IMR-90 (cell line): ENCODE data around the gene SNX5. TPM values are rescaled to one million over a fixed set of nuclear protein-coding genes. Genes with fewer than 3 reads are reported as not detected.
A peak's percentile ranks its signal among the peaks of the same experiment; 100 is the strongest.

Experiments used
- ATAC-seq: fragments of 200-7000 bp; cut with Tn5 transposase; 2 replicates; pipeline ENCODE4 v1.9.1; 2020; ENCODE audit warnings: low read depth, mild to moderate bottlenecking, moderate library complexity
- BruUV-seq: library from RNA; stranded (reverse); fragments of 400-500 nt; replicated peaks from 2 replicates; lab custom pipeline; 2021; lab: Mats Ljungman, UMichigan
- CTCF ChIA-PET: fragments of 300-600 bp; formaldehyde crosslinking; extraction: SDS; loops from one replicate; lab custom pipeline; 2021; ENCODE audit warnings: antibody characterized with exemption; lab: Yijun Ruan, JAX
- POLR2A ChIA-PET: fragments of 300-600 bp; sonication (Branson Sonifier 250); formaldehyde crosslinking; loops from one replicate; lab custom pipeline; 2022; ENCODE audit warnings: antibody characterized with exemption; ENCODE audit not compliant: unreplicated experiment; lab: Charles Lee
- DNase-seq: peaks from one replicate; pipeline ENCODE4 v3.0.0; 2013
- H2AFZ ChIP-seq: replicated peaks from 2 replicates; pipeline ENCODE3; 2013; ENCODE audit warnings: low read length, mild to moderate bottlenecking; ENCODE audit not compliant: poor library complexity
- H2AK5ac ChIP-seq: 2 replicates; pipeline ENCODE4 v1.6.1; 2013; ENCODE audit warnings: low read depth, low read length, inconsistent platforms
- H2AK9ac ChIP-seq: replicated peaks from 2 replicates; pipeline ENCODE3; 2013; ENCODE audit warnings: mild to moderate bottlenecking, low read depth, low read length, moderate library complexity; ENCODE audit not compliant: poor library complexity
- H2BK120ac ChIP-seq: 2 replicates; pipeline ENCODE4 v1.6.1; 2013; ENCODE audit warnings: low read depth, low read length, inconsistent platforms
- H2BK15ac ChIP-seq: 3 replicates; pipeline ENCODE4 v1.6.1; 2013; ENCODE audit warnings: low read depth, low read length, inconsistent platforms
- H2BK20ac ChIP-seq: 2 replicates; pipeline ENCODE4 v1.6.1; 2013; ENCODE audit warnings: low read depth, mild to moderate bottlenecking, inconsistent platforms, low read length, moderate library complexity
- H2BK5ac ChIP-seq: 2 replicates; pipeline ENCODE4 v1.6.1; 2013; ENCODE audit warnings: mild to moderate bottlenecking, low read depth, low read length, inconsistent platforms; ENCODE audit not compliant: poor library complexity, severe bottlenecking
- H3K14ac ChIP-seq: replicated peaks from 2 replicates; pipeline ENCODE4 v1.6.1; 2013; ENCODE audit warnings: low read depth, low read length, inconsistent platforms
- H3K18ac ChIP-seq: 2 replicates; pipeline ENCODE4 v1.6.1; 2013; ENCODE audit warnings: low read depth, low read length, control low read depth
- H3K23ac ChIP-seq: 2 replicates; pipeline ENCODE4 v1.6.1; 2013; ENCODE audit warnings: low read depth, low read length, inconsistent platforms
- H3K27ac ChIP-seq: 2 replicates; pipeline ENCODE4 v1.5.1; 2013; ENCODE audit warnings: mild to moderate bottlenecking, control low read depth, low read length; ENCODE audit not compliant: insufficient read depth
- H3K27me3 ChIP-seq: 2 replicates; pipeline ENCODE4 v1.6.1; 2013; ENCODE audit warnings: low read length; ENCODE audit not compliant: control insufficient read depth, insufficient read depth
- H3K36me3 ChIP-seq: 2 replicates; pipeline ENCODE4 v1.6.1; 2013; ENCODE audit warnings: low read length, mixed read lengths; ENCODE audit not compliant: control insufficient read depth, insufficient read depth
- H3K4ac ChIP-seq: 2 replicates; pipeline ENCODE4 v1.6.1; 2013; ENCODE audit warnings: low read depth, low read length, inconsistent platforms
- H3K4me1 ChIP-seq: 2 replicates; pipeline ENCODE4 v1.6.1; 2013; ENCODE audit warnings: low read length, mixed read lengths; ENCODE audit not compliant: control insufficient read depth, insufficient read depth
- H3K4me2 ChIP-seq: 2 replicates; pipeline ENCODE4 v1.6.1; 2013; ENCODE audit warnings: low read depth, mild to moderate bottlenecking, control low read depth, low read length, moderate library complexity
- H3K4me3 ChIP-seq: 2 replicates; pipeline ENCODE4 v1.5.1; 2013; ENCODE audit warnings: low read depth, mild to moderate bottlenecking, control low read depth, low read length, moderate library complexity; ENCODE audit not compliant: insufficient read depth
- H3K56ac ChIP-seq: 2 replicates; pipeline ENCODE4 v1.6.1; 2013; ENCODE audit warnings: low read length, inconsistent platforms; ENCODE audit not compliant: insufficient read depth; ENCODE audit errors: extremely low read depth
- H3K79me1 ChIP-seq, 2 experiments: 2 replicates each; pipeline ENCODE4 v1.6.1; 2013; ENCODE audit warnings: low read length in 2 of 2, inconsistent platforms in 1 of 2, low read depth in 1 of 2
- H3K9ac ChIP-seq: 2 replicates; pipeline ENCODE4 v1.6.1; 2013; ENCODE audit warnings: low read depth, low read length, control low read depth
- H3K9me1 ChIP-seq: 2 replicates; pipeline ENCODE4 v1.6.1; 2013; ENCODE audit warnings: low read length, inconsistent platforms; ENCODE audit not compliant: insufficient read depth
- H3K9me3 ChIP-seq: 2 replicates; pipeline ENCODE4 v1.6.1; 2013; ENCODE audit warnings: low read length; ENCODE audit not compliant: control insufficient read depth, insufficient read depth
- H4K20me1 ChIP-seq: 2 replicates; pipeline ENCODE4 v1.6.1; 2013; ENCODE audit warnings: low read length, inconsistent platforms; ENCODE audit not compliant: insufficient read depth
- H4K5ac ChIP-seq: 2 replicates; pipeline ENCODE4 v1.6.1; 2013; ENCODE audit warnings: mild to moderate bottlenecking, low read depth, low read length, control low read depth
- H4K8ac ChIP-seq, 2 experiments: 2 replicates each; pipeline ENCODE4 v1.6.1; 2013; ENCODE audit warnings: low read depth in 2 of 2, low read length in 2 of 2, control low read depth in 1 of 2, inconsistent platforms in 1 of 2
- H4K91ac ChIP-seq: 2 replicates; pipeline ENCODE4 v1.6.1; 2013; ENCODE audit warnings: low read depth, low read length, inconsistent platforms; ENCODE audit not compliant: insufficient read depth
- CEBPB ChIP-seq: IDR thresholded peaks from 2 replicates; pipeline ENCODE4 v1.6.1; 2012; ENCODE audit warnings: low read depth, low read length, improper control_type of control experiment
- FOS ChIP-seq: fragments of 150-350 bp; IDR thresholded peaks from 2 replicates; pipeline ENCODE4 v1.6.1; 2016; ENCODE audit warnings: low read depth, low read length
- MAFK ChIP-seq: IDR thresholded peaks from 2 replicates; pipeline ENCODE4 v1.6.1; 2012; ENCODE audit warnings: low read depth, low read length, improper control_type of control experiment
- MAZ ChIP-seq: IDR thresholded peaks from 2 replicates; pipeline ENCODE4 v1.6.1; 2012; ENCODE audit warnings: low read depth, mild to moderate bottlenecking, low read length, improper control_type of control experiment, moderate library complexity, borderline replicate concordance
- RCOR1 ChIP-seq: IDR thresholded peaks from 2 replicates; pipeline ENCODE4 v1.6.1; 2012; ENCODE audit warnings: mild to moderate bottlenecking, low read length, improper control_type of control experiment; ENCODE audit not compliant: insufficient replicate concordance
- SMC3 ChIP-seq: fragments of 150-350 bp; IDR thresholded peaks from 2 replicates; pipeline ENCODE4 v1.6.1; 2016; ENCODE audit warnings: low read depth, mild to moderate bottlenecking, antibody characterized with exemption, low read length, moderate library complexity
- WGBS, 2 experiments: methylation state at CpG; one replicate each; pipeline versions ENCODE4 v1.1.5 to v1.1.7; 2013; ENCODE audit warnings: missing lambda C conversion rate in 2 of 2; ENCODE audit not compliant: insufficient read length in 1 of 2; ENCODE audit errors: extremely low coverage in 2 of 2; 5-methylcytosine and 5-hydroxymethylcytosine counted together
- dilution Hi-C: fragments of 300-500 bp; cut with HindIII; formaldehyde crosslinking; loops from one replicate; pipeline ENCODE4 v1.14.3; 2018; ENCODE audit warnings: low sequenced_read_pairs; ENCODE audit not compliant: unreplicated experiment
- in situ Hi-C: fragments of 300-500 bp; cut with MboI; formaldehyde crosslinking; loops from 3 replicates; pipeline ENCODE4 v1.14.3; 2019; ENCODE audit warnings: low sequenced_read_pairs, inconsistent platforms, mixed read lengths
- intact Hi-C: fragments of 100-400 bp; cut with micrococcal nuclease; formaldehyde crosslinking; loops from 2 replicates; pipeline ENCODE4 v1.10.0; 2022
- polyA plus RNA-seq, 3 experiments: library from polyadenylated mRNA; depleted of rRNA; stranded (reverse); fragments of >200 nt; gene quantifications; 2 replicates each; pipeline ENCODE4 v1.2.3, GENCODE V29; 2012; ENCODE audit warnings: low replicate concordance in 1 of 3
- total RNA-seq: library from RNA; depleted of rRNA; stranded (reverse); fragments of >200 nt; gene quantifications from 2 replicates; pipeline ENCODE4 v1.2.3, GENCODE V29; 2012
- TF ChIP-seq, protein P1 (sequence below): fragments of 150-350 bp; IDR thresholded peaks from 2 replicates; pipeline ENCODE4 v1.6.1; 2017; ENCODE audit warnings: mild to moderate bottlenecking, antibody characterized with exemption, low read length, low read depth
- TF ChIP-seq, protein P2 (sequence below): fragments of 150-350 bp; IDR thresholded peaks from 2 replicates; pipeline ENCODE4 v1.6.1; 2016; ENCODE audit warnings: low read depth, mild to moderate bottlenecking, low read length, moderate library complexity, borderline replicate concordance

SNX5 gene
- total and polyA plus RNA-seq, 2 of the 4 experiments (the other 2 are of a cell fraction) = 65.4 to 92.8 TPM

DNA sequence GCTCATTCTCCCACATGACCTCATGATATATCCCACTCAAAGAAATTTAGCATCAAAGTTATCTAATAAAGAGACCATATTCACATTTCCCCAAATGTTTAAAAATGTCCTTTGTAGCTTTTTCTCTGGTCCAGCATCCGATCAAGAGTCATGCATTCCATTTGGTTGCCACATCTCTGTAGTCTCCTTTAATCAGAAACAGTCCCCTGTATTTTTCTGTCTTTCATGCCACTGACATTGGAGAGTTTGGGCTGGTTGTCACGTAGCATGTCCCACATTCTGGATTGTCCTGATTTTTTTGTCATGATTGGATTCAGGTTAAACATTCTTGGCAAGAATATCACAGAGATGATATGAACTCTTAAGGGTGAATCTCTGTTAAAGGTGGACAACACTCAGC, 55.7 kb downstream of the SNX5 start:
- H3K27ac ChIP-seq = no peak overlapping the region
- WGBS, 2 experiments = 25% methylated on average over 2 of the region's 2 CpGs; no CpG with 5 or more reads in 1 of the 2 experiments
- no peaks in the 10 kb centered on the region for H3K27me3 ChIP-seq
- no peak overlapping the region for H4K5ac ChIP-seq
- dilution Hi-C loops (no loop called here), in situ Hi-C loops (no loop called here), intact Hi-C loops (no loop called here)
- peak overlapping the region; percentile 7; the same call in 1 of the 2 replicates for H3K4me2 ChIP-seq
- H2BK5ac ChIP-seq = peak overlapping the region; percentile 25
- H3K14ac ChIP-seq = peak overlapping the region; percentile 34
- CTCF ChIA-PET = interaction anchor here (0.6 kb wide), 3 partner anchors 39 to 1102 kb away, joined by 3 read pairs; no protein-coding TSS in a partner anchor
- H2BK120ac ChIP-seq = peak overlapping the region; percentile 75; the same call in 1 of the 2 replicates
- H2BK20ac ChIP-seq = peak overlapping the region; percentile 54; the same call in 1 of the 2 replicates
- peak overlapping the region; percentile 44; the same call in 1 of the 2 replicates for H3K18ac ChIP-seq
- no peak overlapping the region for H2AK9ac ChIP-seq
- ATAC-seq (peak; percentile 50), DNase-seq (peak; percentile 43)
- H3K9me3 ChIP-seq = no peaks in the 10 kb centered on the region
- H3K4ac ChIP-seq = peak overlapping the region; percentile 66; the same call in 1 of the 2 replicates
- no peak overlapping the region for H3K4me3 ChIP-seq
- peaks cover 16% of the 10 kb centered on the region for H3K4me1 ChIP-seq
- H3K9me1 ChIP-seq = no peaks in the 10 kb centered on the region; the same call in 1 of the 2 replicates
- TF ChIP-seq RCOR1 = no peak
- TF ChIP-seq, protein P1, sequence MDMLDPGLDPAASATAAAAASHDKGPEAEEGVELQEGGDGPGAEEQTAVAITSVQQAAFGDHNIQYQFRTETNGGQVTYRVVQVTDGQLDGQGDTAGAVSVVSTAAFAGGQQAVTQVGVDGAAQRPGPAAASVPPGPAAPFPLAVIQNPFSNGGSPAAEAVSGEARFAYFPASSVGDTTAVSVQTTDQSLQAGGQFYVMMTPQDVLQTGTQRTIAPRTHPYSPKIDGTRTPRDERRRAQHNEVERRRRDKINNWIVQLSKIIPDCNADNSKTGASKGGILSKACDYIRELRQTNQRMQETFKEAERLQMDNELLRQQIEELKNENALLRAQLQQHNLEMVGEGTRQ = no peak
- TF ChIP-seq SMC3 = no peak
- no peak for TF ChIP-seq MAFK
- TF ChIP-seq FOS = no peak
- TF ChIP-seq CEBPB = peak; percentile 93
- TF ChIP-seq MAZ = no peak
- TF ChIP-seq, protein P2, sequence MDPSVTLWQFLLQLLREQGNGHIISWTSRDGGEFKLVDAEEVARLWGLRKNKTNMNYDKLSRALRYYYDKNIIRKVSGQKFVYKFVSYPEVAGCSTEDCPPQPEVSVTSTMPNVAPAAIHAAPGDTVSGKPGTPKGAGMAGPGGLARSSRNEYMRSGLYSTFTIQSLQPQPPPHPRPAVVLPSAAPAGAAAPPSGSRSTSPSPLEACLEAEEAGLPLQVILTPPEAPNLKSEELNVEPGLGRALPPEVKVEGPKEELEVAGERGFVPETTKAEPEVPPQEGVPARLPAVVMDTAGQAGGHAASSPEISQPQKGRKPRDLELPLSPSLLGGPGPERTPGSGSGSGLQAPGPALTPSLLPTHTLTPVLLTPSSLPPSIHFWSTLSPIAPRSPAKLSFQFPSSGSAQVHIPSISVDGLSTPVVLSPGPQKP = no peak
- no peak overlapping the region for H3K56ac ChIP-seq
- BruUV-seq = no TSS peak
- no peak overlapping the region for H2AFZ ChIP-seq
- H4K91ac ChIP-seq = peak overlapping the region; percentile 46; the same call in 1 of the 2 replicates
- no peaks in the 10 kb centered on the region for H4K20me1 ChIP-seq
- no peak overlapping the region for H3K23ac ChIP-seq
- no peaks in the 10 kb centered on the region for H3K36me3 ChIP-seq
- no peak overlapping the region for H2AK5ac ChIP-seq
- H2BK15ac ChIP-seq = peak overlapping the region; percentile 85; the same call in 1 of the 3 replicates
- peak overlapping the region; percentile 52 to 71; a peak in 1 of 4 replicates for H4K8ac ChIP-seq
- no peak overlapping the region for H3K9ac ChIP-seq
- POLR2A ChIA-PET = no interaction called here
- no peaks in the 10 kb centered on the region for H3K79me1 ChIP-seq
